GF-D8 (cell line): ENCODE data around the gene BNIP1.

Experiments
- DNase-seq: peaks from one replicate; lab custom pipeline; 2025; lab: John Stamatoyannopoulos, UW

The BNIP1 gene

GRCh38 chr5:173165177-173166016, 21.1 kb downstream of the BNIP1 start:
- no peak for DNase-seq

- DNase-seq, result no peak
Observed at GRCh38 chr5:173172166-173172565, 27.8 kb downstream of the BNIP1 start.

GRCh38 chr5:173175523-173175922, 31.2 kb downstream of the BNIP1 start:
- no peak for DNase-seq

GRCh38 chr5:173178369-173178910, 34.1 kb downstream of the BNIP1 start:
- no peak for DNase-seq

GRCh38 chr5:173180331-173180730, 36.0 kb downstream of the BNIP1 start:
- DNase-seq, result no peak

GRCh38 chr5:173187054-173187743, 42.9 kb downstream of the BNIP1 start:
- DNase-seq, result no peak

GRCh38 chr5:173188280-173188679, 43.9 kb downstream of the BNIP1 start:
- no peak for DNase-seq

GRCh38 chr5:173191015-173191414, 46.7 kb downstream of the BNIP1 start:
- DNase-seq, result no peak

GRCh38 chr5:173191561-173191960, 47.2 kb downstream of the BNIP1 start:
- DNase-seq, result no peak

GRCh38 chr5:173192561-173192960, 48.2 kb downstream of the BNIP1 start:
- DNase-seq, result no peak

- no peak for DNase-seq
Observed at GRCh38 chr5:173196133-173196952, 52.0 kb downstream of the BNIP1 start.

GRCh38 chr5:173197375-173197891, 53.1 kb downstream of the BNIP1 start:
- no peak for DNase-seq

- DNase-seq, result no peak
Observed at GRCh38 chr5:173198049-173198448, 53.7 kb downstream of the BNIP1 start.

- no peak for DNase-seq
Observed at GRCh38 chr5:173200356-173200755, 56.0 kb downstream of the BNIP1 start.

- DNase-seq, result no peak
Observed at GRCh38 chr5:173201636-173202265, 57.4 kb downstream of the BNIP1 start.

GRCh38 chr5:173202266-173202875, 58.0 kb downstream of the BNIP1 start:
- no peak for DNase-seq

- no peak for DNase-seq
Observed at GRCh38 chr5:173204185-173204979, 60.1 kb downstream of the BNIP1 start.

GRCh38 chr5:173205916-173206315, 61.6 kb downstream of the BNIP1 start:
- no peak for DNase-seq

- no peak for DNase-seq
Observed at GRCh38 chr5:173208296-173208695, 64.0 kb downstream of the BNIP1 start.

- DNase-seq, result no peak
Observed at GRCh38 chr5:173210877-173211276, 66.5 kb downstream of the BNIP1 start.
